ENCODE data around the gene STYK1.

STYK1 gene

DNA sequence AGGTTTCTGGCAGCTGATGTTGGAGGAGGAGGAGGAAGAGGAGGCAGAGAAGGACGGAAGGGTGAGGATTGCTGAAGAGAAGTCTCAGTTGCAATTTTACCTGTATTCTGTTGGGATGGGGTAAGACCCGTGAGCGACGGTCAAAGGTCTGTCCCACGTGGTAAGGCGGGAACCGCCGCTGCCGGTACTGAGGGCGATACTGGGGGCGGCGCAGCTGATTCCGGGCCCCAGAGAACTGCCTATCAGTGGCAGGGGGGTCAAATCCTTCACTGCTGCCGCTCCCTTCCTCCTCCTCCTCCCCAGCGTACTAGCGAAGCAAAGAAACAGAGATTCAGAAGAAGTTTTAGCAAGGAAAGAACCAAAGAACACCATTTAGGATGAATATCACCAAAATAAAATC, 36.0 kb upstream of the STYK1 start:
- no peaks in the 10 kb centered on the region for H3K9me3 ChIP-seq (ENCODE audit: control insufficient read depth, low read length)
- H2AFZ ChIP-seq (ENCODE audit: low read depth, low read length): no peak overlapping the region

DNA sequence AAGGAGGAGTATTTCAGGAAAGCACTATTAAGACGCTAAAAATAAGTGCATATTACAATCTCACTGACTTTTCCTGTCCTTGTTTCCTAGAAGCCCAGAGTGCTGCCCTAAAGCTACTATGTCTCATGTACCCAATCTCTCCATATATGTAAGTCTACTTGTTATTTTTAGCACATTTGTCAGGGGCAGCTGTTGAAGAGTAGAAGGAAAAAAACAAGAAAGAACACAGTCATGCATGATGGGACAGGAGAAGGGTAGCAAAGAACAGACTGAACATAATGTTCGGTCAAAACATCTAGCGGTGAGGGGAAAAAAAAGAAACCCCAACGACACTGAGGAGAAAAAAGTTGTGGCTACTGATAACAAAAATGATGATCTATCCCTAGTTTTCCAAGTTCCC, 35.0 kb upstream of the STYK1 start:
- no peaks in the 10 kb centered on the region for H3K9me3 ChIP-seq (ENCODE audit: control insufficient read depth, low read length)

More for the DNA sequence above, 36.0 kb upstream of the STYK1 start:
- peaks cover 1% of the 10 kb centered on the region for H3K4me1 ChIP-seq (ENCODE audit: control insufficient read depth, insufficient read depth, low read depth, low read length)
- H2AK5ac ChIP-seq (ENCODE audit: low read length, severe bottlenecking): no peak overlapping the region
- no peak for DNase-seq
- no peak overlapping the region for H4K91ac ChIP-seq (ENCODE audit: low read length)
- H3K4me2 ChIP-seq (ENCODE audit: low read length, poor library complexity, severe bottlenecking): no peak overlapping the region
- no peak overlapping the region for H3K9ac ChIP-seq (ENCODE audit: low read length)
- over 99% methylated on average over 16 of the region's 16 CpGs for WGBS
- H3K14ac ChIP-seq (ENCODE audit: low read length in 2 of 2): no peak overlapping the region
- H2BK15ac ChIP-seq (ENCODE audit: low read depth, poor library complexity, severe bottlenecking): no peak overlapping the region
- H3K4me3 ChIP-seq (ENCODE audit: insufficient read depth in 1 of 2, low read depth in 1 of 2, low read length in 2 of 2): no peak overlapping the region
- H3K36me3 ChIP-seq (ENCODE audit: control insufficient read depth in 1 of 2, insufficient read depth in 2 of 2, low read depth in 1 of 2, low read length in 2 of 2): peaks cover 11 to 91% of the 10 kb centered on the region in 2 experiments
- no peak overlapping the region for H2BK120ac ChIP-seq (ENCODE audit: low read depth, low read length)
- no peak overlapping the region for H2BK5ac ChIP-seq (ENCODE audit: low read depth, low read length, poor library complexity, severe bottlenecking)
- no peak overlapping the region for H3K27ac ChIP-seq (ENCODE audit: low read length, poor library complexity, severe bottlenecking)
- no peak overlapping the region for H3K23ac ChIP-seq (ENCODE audit: low read length in 2 of 2)
- H3K18ac ChIP-seq (ENCODE audit: low read depth in 1 of 2, low read length in 2 of 2): no peak overlapping the region
- peaks cover 19% of the 10 kb centered on the region for H3K79me1 ChIP-seq (replicated peaks; ENCODE audit: low read length, poor library complexity, severe bottlenecking)
- no peak overlapping the region for H4K8ac ChIP-seq (ENCODE audit: low read length)
- no peak overlapping the region for H2BK12ac ChIP-seq (ENCODE audit: low read length in 2 of 2)
- H3K4ac ChIP-seq (ENCODE audit: low read depth in 1 of 2, low read length in 2 of 2): no peak overlapping the region
- no peaks in the 10 kb centered on the region for H3K27me3 ChIP-seq (ENCODE audit: control insufficient read depth in 1 of 2, insufficient read depth in 1 of 2, low read length in 2 of 2)

DNA sequence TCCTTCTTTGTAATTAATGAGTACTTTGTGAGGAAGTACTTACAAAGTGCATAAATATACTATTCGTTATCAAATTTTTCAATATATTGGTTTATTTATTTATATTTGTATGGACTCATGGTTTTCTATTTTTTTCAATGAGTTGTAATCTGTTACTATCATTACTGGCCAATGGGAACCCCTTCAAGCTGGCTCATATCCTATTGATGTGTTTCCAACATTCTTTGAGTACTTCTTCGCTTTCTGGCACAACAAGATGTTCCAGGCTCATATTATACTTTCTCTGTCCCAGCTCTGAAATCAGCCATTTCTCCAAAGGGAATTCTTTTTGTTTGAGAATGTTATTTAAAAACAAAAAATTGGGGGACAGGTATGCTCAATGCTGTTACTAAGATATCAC, 31.8 kb upstream of the STYK1 start:
- no CpG with 5 or more reads among the region's 2 CpGs for WGBS
- no peak overlapping the region for H3K14ac ChIP-seq (ENCODE audit: low read length in 2 of 2)
- no peak overlapping the region for H3K9ac ChIP-seq (ENCODE audit: low read length)
- no peak overlapping the region for H3K4me2 ChIP-seq (ENCODE audit: low read length, poor library complexity, severe bottlenecking)
- no peak overlapping the region for H2BK12ac ChIP-seq (ENCODE audit: low read length in 2 of 2)
- no peak for DNase-seq
- H3K36me3 ChIP-seq (ENCODE audit: control insufficient read depth in 1 of 2, insufficient read depth in 2 of 2, low read depth in 1 of 2, low read length in 2 of 2): peaks cover 17 to 95% of the 10 kb centered on the region in 2 experiments
- no peak overlapping the region for H3K27ac ChIP-seq (ENCODE audit: low read length, poor library complexity, severe bottlenecking)
- no peak overlapping the region for H2BK15ac ChIP-seq (ENCODE audit: low read depth, poor library complexity, severe bottlenecking)
- no peak overlapping the region for H4K8ac ChIP-seq (ENCODE audit: low read length)
- H3K4me1 ChIP-seq (ENCODE audit: control insufficient read depth, insufficient read depth, low read depth, low read length): no peaks in the 10 kb centered on the region
- no peak overlapping the region for H3K18ac ChIP-seq (ENCODE audit: low read depth in 1 of 2, low read length in 2 of 2)
- H3K9me3 ChIP-seq (ENCODE audit: control insufficient read depth, low read length): no peaks in the 10 kb centered on the region
- no peak overlapping the region for H3K4ac ChIP-seq (ENCODE audit: low read depth in 1 of 2, low read length in 2 of 2)
- no peak overlapping the region for H4K91ac ChIP-seq (ENCODE audit: low read length)
- no peaks in the 10 kb centered on the region for H3K27me3 ChIP-seq (ENCODE audit: control insufficient read depth in 1 of 2, insufficient read depth in 1 of 2, low read length in 2 of 2)
- H2BK5ac ChIP-seq (ENCODE audit: low read depth, low read length, poor library complexity, severe bottlenecking): no peak overlapping the region
- H3K79me1 ChIP-seq (replicated peaks; ENCODE audit: low read length, poor library complexity, severe bottlenecking): peaks cover 23% of the 10 kb centered on the region
- H2BK120ac ChIP-seq (ENCODE audit: low read depth, low read length): no peak overlapping the region
- H2AK5ac ChIP-seq (ENCODE audit: low read length, severe bottlenecking): no peak overlapping the region
- H3K23ac ChIP-seq (ENCODE audit: low read length in 2 of 2): no peak overlapping the region
- no peak overlapping the region for H3K4me3 ChIP-seq (ENCODE audit: insufficient read depth in 1 of 2, low read depth in 1 of 2, low read length in 2 of 2)
- H2AFZ ChIP-seq (ENCODE audit: low read depth, low read length): no peak overlapping the region

More for the DNA sequence above, 35.0 kb upstream of the STYK1 start:
- H3K27ac ChIP-seq (ENCODE audit: low read length, poor library complexity, severe bottlenecking): no peak overlapping the region
- no peak overlapping the region for H3K14ac ChIP-seq (ENCODE audit: low read length in 2 of 2)
- H2BK12ac ChIP-seq (ENCODE audit: low read length in 2 of 2): no peak overlapping the region
- DNase-seq: no peak
- H3K4ac ChIP-seq (ENCODE audit: low read depth in 1 of 2, low read length in 2 of 2): no peak overlapping the region
- no peak overlapping the region for H3K18ac ChIP-seq (ENCODE audit: low read depth in 1 of 2, low read length in 2 of 2)
- H4K91ac ChIP-seq (ENCODE audit: low read length): no peak overlapping the region
- H2AK5ac ChIP-seq (ENCODE audit: low read length, severe bottlenecking): no peak overlapping the region
- H4K8ac ChIP-seq (ENCODE audit: low read length): no peak overlapping the region
- H3K4me1 ChIP-seq (ENCODE audit: control insufficient read depth, insufficient read depth, low read depth, low read length): peaks cover 1% of the 10 kb centered on the region
- no peak overlapping the region for H2BK120ac ChIP-seq (ENCODE audit: low read depth, low read length)
- H3K79me1 ChIP-seq (replicated peaks; ENCODE audit: low read length, poor library complexity, severe bottlenecking): peaks cover 19% of the 10 kb centered on the region
- H2BK5ac ChIP-seq (ENCODE audit: low read depth, low read length, poor library complexity, severe bottlenecking): no peak overlapping the region
- H3K4me2 ChIP-seq (ENCODE audit: low read length, poor library complexity, severe bottlenecking): no peak overlapping the region
- H3K27me3 ChIP-seq (ENCODE audit: control insufficient read depth in 1 of 2, insufficient read depth in 1 of 2, low read length in 2 of 2): no peaks in the 10 kb centered on the region
- no peak overlapping the region for H3K4me3 ChIP-seq (ENCODE audit: insufficient read depth in 1 of 2, low read depth in 1 of 2, low read length in 2 of 2)
- H3K36me3 ChIP-seq (ENCODE audit: control insufficient read depth in 1 of 2, insufficient read depth in 2 of 2, low read depth in 1 of 2, low read length in 2 of 2): peaks cover 10 to 91% of the 10 kb centered on the region in 2 experiments
- H2BK15ac ChIP-seq (ENCODE audit: low read depth, poor library complexity, severe bottlenecking): no peak overlapping the region
- 100% methylated on average over 2 of the region's 4 CpGs for WGBS
- H3K23ac ChIP-seq (ENCODE audit: low read length in 2 of 2): no peak overlapping the region
- H2AFZ ChIP-seq (ENCODE audit: low read depth, low read length): no peak overlapping the region
- H3K9ac ChIP-seq (ENCODE audit: low read length): no peak overlapping the region

DNA sequence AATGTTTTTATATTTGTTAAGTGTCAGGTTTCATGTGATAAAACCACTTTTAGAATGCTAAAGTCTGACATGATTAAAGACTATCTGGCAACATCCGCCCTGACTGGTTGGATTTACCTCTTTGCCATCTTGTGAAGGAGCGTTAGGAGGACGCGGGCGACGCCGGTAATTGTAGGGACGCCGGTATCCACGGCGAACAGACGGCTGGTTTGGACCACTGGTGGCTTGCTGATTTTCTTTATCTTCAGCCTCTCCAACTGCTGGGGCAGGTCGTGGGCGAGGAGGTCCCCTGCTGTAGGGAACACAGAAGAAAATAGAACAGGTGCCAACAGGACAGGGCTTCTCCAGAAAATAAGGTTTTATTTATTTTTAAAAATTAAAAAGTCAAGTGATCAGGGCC, 28.0 kb upstream of the STYK1 start:
- Histone ChIP-seq H2AFZ (ENCODE audit: low read depth, low read length) (no peak overlapping the region), H3K9me3 (ENCODE audit: control insufficient read depth, low read length) (no peaks in the 10 kb centered on the region), H2BK5ac (ENCODE audit: low read depth, low read length, poor library complexity, severe bottlenecking) (no peak overlapping the region), H3K18ac (ENCODE audit: low read depth in 1 of 2, low read length in 2 of 2) (no peak overlapping the region), H2BK12ac (ENCODE audit: low read length in 2 of 2) (no peak overlapping the region), H3K4me3 (ENCODE audit: insufficient read depth in 1 of 2, low read depth in 1 of 2, low read length in 2 of 2) (peak overlapping the region in 1 of 2 experiments; percentile 64), H3K79me1 (replicated peaks; ENCODE audit: low read length, poor library complexity, severe bottlenecking) (peaks cover 9% of the 10 kb centered on the region), H3K4ac (ENCODE audit: low read depth in 1 of 2, low read length in 2 of 2) (no peak overlapping the region), H4K8ac (ENCODE audit: low read length) (no peak overlapping the region), H3K27me3 (ENCODE audit: control insufficient read depth in 1 of 2, insufficient read depth in 1 of 2, low read length in 2 of 2) (no peaks in the 10 kb centered on the region), H3K14ac (ENCODE audit: low read length in 2 of 2) (no peak overlapping the region), H3K4me2 (ENCODE audit: low read length, poor library complexity, severe bottlenecking) (no peak overlapping the region), H4K91ac (ENCODE audit: low read length) (no peak overlapping the region), H3K23ac (ENCODE audit: low read length in 2 of 2) (no peak overlapping the region), H3K4me1 (ENCODE audit: control insufficient read depth, insufficient read depth, low read depth, low read length) (no peaks in the 10 kb centered on the region), H2BK120ac (ENCODE audit: low read depth, low read length) (no peak overlapping the region), H2AK5ac (ENCODE audit: low read length, severe bottlenecking) (no peak overlapping the region), H3K9ac (ENCODE audit: low read length) (peak overlapping the region; percentile 82), H2BK15ac (ENCODE audit: low read depth, poor library complexity, severe bottlenecking) (no peak overlapping the region), H3K36me3 (ENCODE audit: control insufficient read depth in 1 of 2, insufficient read depth in 2 of 2, low read depth in 1 of 2, low read length in 2 of 2) (peaks cover 12 to 96% of the 10 kb centered on the region in 2 experiments), H3K27ac (ENCODE audit: low read length, poor library complexity, severe bottlenecking) (no peak overlapping the region)
- 96% methylated on average over 13 of the region's 14 CpGs for whole genome bisulfite sequencing
- DNase-seq: no peak

All from mesenchymal stem cell (in vitro differentiated cells and primary cell).